GM19240 (cell line): ENCODE measurements around the gene SCAF4.
"Not testable (repeated sequence)": the region's sequence is repeated elsewhere in the genome, so short reads cannot be mapped to it uniquely, and the experiment has no call there.

Source experiments
- DNase-seq: peaks from one replicate; pipeline ENCODE4 v3.0.0; 2011; ENCODE audit warnings: low spot score; ENCODE audit not compliant: insufficient read length

Gene SCAF4

DNA sequence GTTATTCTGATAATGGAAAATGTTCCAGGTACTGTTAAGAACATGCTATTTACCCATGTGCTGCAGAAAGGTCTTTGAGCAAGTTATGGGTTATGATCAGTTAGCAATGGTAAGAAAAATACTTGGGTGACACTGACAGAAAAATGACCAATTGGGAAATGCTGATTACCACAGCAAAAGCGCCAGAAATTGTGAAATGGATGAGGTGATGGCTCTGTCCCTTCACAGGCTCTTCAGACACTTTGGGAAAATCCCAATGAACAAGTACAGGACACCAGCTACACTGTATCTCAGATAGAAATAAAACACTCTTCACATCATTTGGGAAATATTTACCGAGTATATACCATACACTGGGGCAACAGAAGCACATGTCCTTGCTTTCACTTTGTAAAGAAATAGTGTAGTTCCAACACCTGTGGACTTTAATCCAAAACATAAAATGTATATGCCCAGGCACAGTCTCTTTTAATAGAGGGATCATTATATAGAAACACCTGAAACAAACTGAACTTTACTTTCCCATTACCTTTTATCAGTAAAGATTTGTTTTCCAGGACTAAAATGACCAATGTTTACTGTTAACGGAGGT lies 58.5 kb downstream of the SCAF4 start:
- DNase-seq, result no peak

DNA sequence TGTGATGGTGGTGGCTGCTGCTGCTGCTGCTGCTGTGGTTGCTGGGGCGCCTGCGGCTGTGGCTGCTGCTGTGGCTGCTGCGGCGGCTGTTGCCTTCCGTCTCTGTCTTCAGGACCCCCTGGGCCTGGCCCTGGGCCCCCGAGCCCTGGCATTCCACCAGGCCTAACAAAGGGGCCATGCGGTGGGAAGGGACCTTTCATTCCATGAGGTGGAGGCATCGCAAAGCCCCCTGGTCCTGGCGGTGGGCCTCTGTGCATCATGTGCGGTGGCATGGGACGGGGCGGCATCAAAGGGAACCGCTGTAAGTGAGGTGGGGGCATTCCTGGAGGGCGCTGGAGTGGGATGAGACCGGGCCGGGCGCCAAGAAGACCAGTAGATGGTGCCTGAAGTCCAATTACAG lies 60.0 kb downstream of the SCAF4 start:
- DNase-seq, result no peak

DNA sequence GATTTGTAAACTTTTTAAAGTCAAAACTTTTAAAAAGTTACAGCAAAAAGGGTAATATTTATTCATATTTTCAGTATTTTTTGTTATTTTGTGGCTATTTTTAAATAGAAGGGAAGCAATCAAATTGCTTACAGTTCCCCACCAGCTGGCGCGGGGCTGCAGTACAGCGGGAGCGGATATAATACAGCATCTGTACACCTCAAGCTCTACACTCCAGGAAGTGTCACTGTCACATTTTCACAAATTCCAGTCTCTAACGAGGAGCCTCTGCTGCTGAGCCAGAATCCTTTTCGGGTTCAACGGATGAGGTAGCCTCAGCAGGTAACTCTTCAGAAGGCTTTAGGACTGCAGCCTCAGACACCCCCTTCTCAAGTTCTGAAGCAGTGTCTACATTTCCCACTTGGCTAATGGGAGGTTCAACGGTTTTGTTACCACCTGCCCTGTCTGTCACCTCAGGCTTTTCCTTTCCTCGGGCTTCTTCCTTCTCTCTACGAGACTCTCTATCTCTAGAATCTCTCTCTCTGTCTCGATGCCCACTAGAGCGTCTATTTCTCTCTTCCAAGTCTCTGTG lies 60.7 kb downstream of the SCAF4 start:
- DNase-seq, result no peak

GRCh38 chr21:31670070-31670469 lies 61.8 kb downstream of the SCAF4 start:
- no peak for DNase-seq

GRCh38 chr21:31668651-31669491 lies 63.0 kb downstream of the SCAF4 start:
- no peak for DNase-seq

DNA sequence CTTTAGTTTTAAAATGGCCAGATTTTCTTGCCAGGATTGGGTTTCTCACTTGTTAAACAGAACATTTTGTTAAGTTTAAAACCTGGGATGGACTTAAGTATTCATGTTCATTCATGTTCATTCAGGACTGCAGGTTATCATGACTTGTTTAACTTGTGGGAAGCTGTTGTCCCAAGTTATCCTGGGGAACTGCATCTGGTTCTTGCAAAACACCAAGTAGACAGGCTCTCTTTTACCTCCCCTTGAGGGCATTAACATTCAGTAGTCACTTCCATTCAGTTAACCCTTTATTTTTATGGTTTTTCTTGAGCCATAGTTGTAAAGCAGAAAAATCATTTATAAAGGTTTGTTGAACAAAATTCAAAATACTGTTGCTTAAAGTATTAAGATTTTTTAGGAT lies 64.3 kb downstream of the SCAF4 start:
- DNase-seq, result no peak

- no peak for DNase-seq
These were observed 64.8 kb downstream of the SCAF4 start for GRCh38 chr21:31667132-31667531.

DNA sequence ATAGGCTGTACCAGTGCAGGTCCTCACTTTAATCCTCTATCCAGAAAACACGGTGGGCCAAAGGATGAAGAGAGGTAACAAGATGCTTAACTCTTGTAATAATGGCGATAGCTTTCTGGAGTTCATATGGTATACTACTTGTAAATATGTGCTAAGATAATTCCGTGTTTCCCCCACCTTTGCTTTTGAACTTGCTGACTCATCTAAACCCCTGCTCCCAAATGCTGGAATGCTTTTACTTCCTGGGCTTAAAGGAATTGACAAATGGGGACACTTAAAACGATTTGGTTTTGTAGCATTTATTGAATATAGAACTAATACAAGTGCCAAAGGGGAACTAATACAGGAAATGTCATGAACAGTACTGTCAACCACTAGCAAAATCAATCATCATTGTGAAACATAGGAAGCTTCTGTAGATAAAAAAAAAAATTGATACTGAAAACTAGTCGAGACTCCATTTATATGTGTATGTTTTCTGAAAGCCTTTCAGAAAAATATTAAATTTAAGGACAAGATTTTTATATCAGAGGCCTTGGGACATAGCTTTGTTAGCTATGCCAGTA lies 65.4 kb downstream of the SCAF4 start:
- no peak for DNase-seq

- DNase-seq, result not testable (repeated sequence)
These were observed 66.0 kb downstream of the SCAF4 start for GRCh38 chr21:31665869-31666268.

DNA sequence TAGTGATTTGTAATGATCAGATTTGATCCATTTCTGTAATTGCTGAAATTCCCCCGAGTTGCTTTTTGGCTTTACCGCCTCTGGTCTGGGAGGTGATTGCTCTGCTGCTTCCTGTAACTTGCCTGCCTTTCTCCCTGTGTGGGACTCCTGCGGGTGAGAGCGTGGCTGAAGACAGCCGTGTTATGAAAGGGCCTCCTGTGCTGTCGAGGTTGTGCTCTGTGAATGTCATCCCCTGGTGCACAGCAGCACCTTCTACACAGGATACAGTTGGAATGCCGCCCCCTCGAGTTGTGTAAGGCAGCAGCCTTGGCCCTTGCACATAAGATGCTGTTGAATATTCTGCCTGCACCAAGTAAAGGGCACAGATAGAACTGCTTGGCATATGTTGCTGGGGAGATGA lies 66.5 kb downstream of the SCAF4 start:
- no peak for DNase-seq

DNA sequence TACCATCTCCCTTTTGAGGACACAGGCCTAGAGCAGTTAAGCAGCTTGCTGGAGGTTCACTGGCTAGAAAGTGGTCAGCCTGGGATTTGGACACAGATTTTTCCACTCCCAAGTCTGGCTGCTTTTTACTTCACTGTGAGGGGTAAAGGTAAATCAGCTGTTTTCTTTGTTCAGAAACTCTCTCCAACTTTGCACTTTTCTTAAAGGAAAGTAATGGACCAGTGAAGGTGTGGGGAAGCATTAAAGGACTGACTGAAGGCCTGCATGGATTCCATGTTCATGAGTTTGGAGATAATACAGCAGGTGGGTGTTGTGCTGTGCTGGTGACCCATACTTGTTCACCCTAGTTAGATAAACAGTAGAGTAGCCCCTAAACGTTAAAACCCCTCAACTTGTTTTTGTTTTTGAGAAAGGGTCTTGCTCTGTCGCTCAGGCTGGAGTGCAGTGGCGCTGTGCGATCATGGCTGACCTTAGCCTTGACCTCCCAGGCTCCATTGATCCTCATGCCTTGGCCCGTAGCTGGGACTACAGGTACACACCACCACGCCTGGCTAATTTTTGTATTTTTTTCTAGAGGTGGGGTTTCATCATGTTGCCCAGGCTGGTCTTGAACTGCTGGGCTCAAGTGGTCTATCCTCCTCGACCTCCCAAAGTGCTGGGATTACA lies 68.2 kb downstream of the SCAF4 start:
- no peak for DNase-seq

DNA sequence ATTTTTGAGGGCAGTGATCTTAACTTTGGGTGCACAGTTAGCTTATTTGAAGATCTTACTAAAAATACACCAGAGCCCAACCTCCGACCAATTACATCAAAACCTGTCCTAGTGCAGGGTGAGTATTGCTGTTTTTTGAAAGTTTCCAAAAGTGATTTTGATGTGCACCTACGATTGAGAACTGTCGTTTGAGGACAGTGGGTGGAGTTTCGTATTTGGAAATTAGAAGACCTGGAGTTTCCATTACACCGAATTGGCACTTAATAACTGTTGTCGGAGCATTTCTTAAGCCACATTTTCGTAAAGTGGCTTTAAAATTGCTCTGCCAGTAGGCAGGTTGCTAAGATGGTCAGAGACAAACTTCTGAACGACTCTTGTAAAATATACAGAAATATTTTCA lies 71.3 kb downstream of the SCAF4 start:
- DNase-seq, result no peak

GRCh38 chr21:31660259-31660565 lies 71.7 kb downstream of the SCAF4 start:
- no peak for DNase-seq

DNA sequence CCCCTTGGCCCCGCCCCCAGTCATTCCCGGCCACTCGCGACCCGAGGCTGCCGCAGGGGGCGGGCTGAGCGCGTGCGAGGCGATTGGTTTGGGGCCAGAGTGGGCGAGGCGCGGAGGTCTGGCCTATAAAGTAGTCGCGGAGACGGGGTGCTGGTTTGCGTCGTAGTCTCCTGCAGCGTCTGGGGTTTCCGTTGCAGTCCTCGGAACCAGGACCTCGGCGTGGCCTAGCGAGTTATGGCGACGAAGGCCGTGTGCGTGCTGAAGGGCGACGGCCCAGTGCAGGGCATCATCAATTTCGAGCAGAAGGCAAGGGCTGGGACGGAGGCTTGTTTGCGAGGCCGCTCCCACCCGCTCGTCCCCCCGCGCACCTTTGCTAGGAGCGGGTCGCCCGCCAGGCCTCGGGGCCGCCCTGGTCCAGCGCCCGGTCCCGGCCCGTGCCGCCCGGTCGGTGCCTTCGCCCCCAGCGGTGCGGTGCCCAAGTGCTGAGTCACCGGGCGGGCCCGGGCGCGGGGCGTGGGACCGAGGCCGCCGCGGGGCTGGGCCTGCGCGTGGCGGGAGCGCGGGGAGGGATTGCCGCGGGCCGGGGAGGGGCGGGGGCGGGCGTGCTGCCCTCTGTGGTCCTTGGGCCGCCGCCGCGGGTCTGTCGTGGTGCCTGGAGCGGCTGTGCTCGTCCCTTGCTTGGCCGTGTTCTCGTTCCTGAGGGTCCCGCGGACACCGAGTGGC lies 72.2 kb downstream of the SCAF4 start, which contains the start of gene SOD1:
SOD1 (plus strand) TSS at position 158 of the 723 bp plus-strand sequence; CDS start at position 235, 77 bp downstream.
- DNase-seq, result peak; percentile 91

- DNase-seq, result no peak
These were observed 72.7 kb downstream of the SCAF4 start for GRCh38 chr21:31659286-31659535.

DNA sequence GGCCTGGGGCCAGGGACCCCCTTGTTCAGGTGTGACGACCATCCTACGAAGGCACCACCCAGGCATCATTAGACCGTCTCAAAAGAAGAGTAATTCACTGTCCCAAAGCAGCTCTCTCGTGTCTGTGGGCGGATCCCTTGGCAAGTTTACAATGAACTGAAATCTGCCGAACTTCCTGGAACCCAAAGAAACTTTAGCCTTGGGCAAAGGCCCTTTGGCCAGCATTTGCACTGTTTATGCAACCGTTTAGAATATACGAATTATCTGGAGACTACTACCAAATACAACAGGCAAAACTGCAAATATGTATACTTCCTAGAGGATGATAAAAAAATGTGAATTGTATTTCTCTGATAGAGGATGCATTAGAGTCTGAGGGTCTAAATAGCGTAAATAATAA lies 73.9 kb downstream of the SCAF4 start:
- no peak for DNase-seq

GRCh38 chr21:31656199-31657095 lies 75.5 kb downstream of the SCAF4 start:
- no peak for DNase-seq

DNA sequence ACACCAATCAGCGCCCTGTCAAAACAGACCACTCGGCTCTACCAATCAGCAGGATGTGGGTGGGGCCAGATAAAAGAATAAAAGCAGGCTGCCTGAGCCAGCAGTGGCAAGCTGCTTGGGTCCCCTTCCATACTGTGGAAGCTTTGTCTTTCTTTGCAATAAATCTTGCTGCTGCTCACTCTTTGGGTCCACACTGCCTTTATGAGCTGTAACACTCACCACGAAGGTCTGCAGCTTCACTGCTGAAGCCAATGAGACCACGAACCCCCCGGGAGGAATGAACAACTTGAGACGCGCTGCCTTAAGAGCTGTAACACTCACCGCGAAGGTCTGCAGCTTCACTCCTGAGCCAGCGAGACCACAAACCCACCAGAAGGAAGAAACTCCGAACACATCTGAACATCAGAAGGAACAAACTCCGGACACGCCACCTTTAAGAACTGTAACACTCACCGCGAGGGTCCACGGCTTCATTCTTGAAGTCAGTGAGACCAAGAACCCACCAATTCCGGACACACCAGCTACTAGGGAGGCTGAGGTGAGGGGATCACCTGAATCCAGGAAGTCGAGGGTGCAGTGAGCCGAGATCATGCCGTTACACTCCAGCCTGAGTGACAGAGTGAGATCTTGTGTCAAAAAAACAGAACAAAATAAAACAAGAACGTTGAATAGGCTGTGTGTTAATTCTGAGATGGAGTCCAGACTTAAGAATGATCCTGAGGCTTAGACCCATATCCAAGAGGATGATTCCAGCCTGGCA lies 76.9 kb downstream of the SCAF4 start:
- DNase-seq, result not testable (repeated sequence)

- no peak for DNase-seq
These were observed 77.6 kb downstream of the SCAF4 start for GRCh38 chr21:31654340-31654739.

DNA sequence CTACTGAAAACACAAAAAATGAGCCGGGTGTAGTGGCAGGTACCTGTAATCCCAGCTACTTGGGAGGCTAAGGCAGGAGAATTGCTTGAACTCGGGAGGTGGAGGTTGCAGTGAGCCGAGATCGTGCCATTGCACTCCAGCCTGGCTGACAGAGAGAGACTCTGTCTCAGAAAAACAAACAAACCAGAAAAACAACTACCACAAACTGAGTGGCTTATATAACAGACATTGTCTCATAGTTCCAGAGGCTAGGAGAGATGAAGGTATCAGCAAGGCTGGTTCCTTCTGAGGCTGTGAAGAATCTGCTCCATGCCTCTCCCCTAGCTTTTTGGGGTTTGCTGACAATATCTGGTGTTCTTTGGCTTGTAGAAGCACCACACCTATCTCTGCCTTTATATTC lies 80.4 kb downstream of the SCAF4 start:
- not testable (repeated sequence) for DNase-seq
